Epidermal melanocyte (primary cell): ENCODE measurements around the gene PLA2G4A.

Experiments
- DNase-seq: peaks from one replicate; pipeline ENCODE4 v3.0.0; 2011; ENCODE audit warnings: low spot score; ENCODE audit not compliant: insufficient read length

The PLA2G4A gene

GRCh38 chr1:187013582-187014200, 184.9 kb downstream of the PLA2G4A start:
- no peak for DNase-seq

GRCh38 chr1:187018291-187018690, 189.5 kb downstream of the PLA2G4A start:
- no peak for DNase-seq

- DNase-seq = no peak
Observed at GRCh38 chr1:187027253-187027652, 198.5 kb downstream of the PLA2G4A start.

GRCh38 chr1:187032316-187032981, 203.7 kb downstream of the PLA2G4A start:
- no peak for DNase-seq

- DNase-seq = no peak
Observed at GRCh38 chr1:187032982-187033692, 204.4 kb downstream of the PLA2G4A start.

- DNase-seq = no peak
Observed at GRCh38 chr1:187033693-187034390, 205.1 kb downstream of the PLA2G4A start.

GRCh38 chr1:187034501-187034900, 205.8 kb downstream of the PLA2G4A start:
- no peak for DNase-seq

- no peak for DNase-seq
Observed at GRCh38 chr1:187037973-187038553, 209.3 kb downstream of the PLA2G4A start.
